AG09309 (cell line): ENCODE results near the gene ZNF574.

ENCODE experiments used
- DNase-seq: peaks from one replicate; pipeline ENCODE4 v3.0.0-alpha.2; 2010; ENCODE audit warnings: low read depth
- H3K4me3 ChIP-seq: 2 replicates; pipeline ENCODE4 v1.5.1; 2011; ENCODE audit warnings: mild to moderate bottlenecking, low read depth, low read length, moderate library complexity; ENCODE audit not compliant: control insufficient read depth
- TF ChIP-seq, protein P1 (sequence below): IDR thresholded peaks from 2 replicates; pipeline ENCODE4 v1.5.1; 2011; ENCODE audit warnings: mild to moderate bottlenecking, low read depth, low read length, inconsistent platforms; ENCODE audit not compliant: insufficient read depth, control insufficient read depth; ENCODE audit errors: missing control alignments

The ZNF574 gene

DNA sequence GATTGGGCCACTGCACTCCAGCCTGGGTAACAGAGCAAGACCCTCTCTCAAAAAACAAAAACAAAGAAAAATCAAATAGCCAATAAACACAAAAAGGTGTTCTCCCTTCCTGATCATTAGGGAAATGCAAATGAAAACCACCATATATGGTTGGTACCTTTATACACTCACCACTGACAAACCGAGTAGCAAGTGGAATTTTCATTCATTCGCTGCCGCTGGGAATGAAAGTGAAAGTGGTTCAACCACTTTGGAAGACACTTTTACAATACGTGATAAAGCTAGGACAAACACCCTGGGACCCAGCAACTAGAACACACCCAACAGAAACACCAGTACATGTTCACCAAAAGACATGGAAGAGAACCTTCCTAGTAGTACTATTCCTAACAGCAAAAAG, 27.0 kb upstream of the ZNF574 start:
- TF ChIP-seq, protein P1, sequence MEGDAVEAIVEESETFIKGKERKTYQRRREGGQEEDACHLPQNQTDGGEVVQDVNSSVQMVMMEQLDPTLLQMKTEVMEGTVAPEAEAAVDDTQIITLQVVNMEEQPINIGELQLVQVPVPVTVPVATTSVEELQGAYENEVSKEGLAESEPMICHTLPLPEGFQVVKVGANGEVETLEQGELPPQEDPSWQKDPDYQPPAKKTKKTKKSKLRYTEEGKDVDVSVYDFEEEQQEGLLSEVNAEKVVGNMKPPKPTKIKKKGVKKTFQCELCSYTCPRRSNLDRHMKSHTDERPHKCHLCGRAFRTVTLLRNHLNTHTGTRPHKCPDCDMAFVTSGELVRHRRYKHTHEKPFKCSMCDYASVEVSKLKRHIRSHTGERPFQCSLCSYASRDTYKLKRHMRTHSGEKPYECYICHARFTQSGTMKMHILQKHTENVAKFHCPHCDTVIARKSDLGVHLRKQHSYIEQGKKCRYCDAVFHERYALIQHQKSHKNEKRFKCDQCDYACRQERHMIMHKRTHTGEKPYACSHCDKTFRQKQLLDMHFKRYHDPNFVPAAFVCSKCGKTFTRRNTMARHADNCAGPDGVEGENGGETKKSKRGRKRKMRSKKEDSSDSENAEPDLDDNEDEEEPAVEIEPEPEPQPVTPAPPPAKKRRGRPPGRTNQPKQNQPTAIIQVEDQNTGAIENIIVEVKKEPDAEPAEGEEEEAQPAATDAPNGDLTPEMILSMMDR: no peak
- DNase-seq: no peak
- H3K4me3 ChIP-seq: no peak overlapping the region

DNA sequence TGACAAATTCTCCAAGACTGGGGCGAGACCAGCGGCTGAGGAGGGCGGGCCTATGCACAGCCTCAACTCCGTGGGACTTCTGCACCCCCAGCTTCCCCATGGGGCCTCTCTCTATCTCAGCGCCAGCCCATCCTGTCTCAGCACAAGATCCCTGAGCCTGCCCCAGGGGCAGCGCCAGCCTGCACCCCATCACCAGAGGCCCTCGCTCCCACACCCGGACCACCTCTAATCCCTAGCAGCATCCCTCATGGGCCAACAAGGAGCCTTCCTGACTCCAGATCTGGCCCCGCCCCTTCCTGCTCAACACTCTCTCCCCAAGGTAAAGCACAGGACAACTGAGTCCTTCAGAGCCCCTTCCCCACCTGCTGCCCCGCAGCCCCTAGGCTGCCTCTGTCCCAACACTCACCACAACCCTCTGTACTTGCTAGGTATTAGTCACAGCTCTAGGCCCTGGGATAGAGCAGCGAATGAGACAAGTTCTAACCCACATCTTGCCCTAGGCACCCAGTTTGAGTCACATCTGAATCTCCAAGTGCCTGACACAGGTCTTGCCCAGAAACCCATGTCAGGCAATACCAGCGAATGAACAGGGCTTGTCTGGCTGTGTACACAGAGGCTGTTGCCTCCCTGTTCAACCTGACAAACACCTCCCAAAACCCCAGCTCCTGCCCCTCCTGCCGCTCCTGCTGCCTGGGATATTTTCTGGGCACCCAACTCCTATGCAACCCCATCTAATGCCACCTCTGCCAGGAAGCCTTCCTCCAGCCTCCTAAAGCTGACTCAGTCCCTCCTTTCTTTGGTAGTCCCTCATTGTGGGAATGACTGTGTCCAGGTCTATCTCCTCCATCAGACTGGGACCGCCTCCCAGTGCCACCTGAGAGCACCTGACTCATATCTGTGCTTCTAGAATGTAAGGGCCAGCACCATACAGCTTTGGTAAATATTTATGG, 24.5 kb upstream of the ZNF574 start:
- TF ChIP-seq, protein P1: no peak
- no peak overlapping the region for H3K4me3 ChIP-seq
- DNase-seq: no peak

DNA sequence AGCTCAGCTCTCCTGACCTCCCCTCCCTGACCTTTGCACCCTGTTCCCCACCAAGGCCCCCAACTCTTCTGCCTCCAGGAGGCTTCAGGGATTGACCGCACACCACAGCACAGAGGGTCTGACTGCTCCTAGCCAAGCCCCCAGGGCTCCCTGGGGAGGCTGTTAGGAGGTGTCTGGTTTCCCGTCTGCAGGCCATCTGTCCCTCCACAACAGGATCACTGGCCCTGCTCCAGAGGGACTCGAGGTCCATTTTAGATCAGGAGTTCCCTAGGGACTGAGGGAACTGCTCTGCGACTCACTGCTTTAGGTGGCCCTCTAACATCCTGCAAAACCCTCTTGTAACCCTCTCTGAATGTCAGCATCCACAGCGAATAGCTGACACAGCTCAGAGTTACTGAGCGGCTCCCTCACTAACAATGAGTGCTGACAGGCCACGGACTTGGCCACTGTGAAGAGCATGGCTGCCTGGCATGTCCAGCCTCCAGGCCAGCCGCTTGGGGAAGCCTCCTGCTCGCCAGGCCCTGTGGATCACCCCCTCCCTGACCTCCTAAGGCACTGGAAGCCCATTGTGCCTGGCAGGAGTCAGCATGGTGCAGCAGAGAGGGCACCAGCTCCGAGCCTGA, 23.6 kb upstream of the ZNF574 start:
- TF ChIP-seq, protein P1: no peak
- DNase-seq: no peak
- no peak overlapping the region for H3K4me3 ChIP-seq

DNA sequence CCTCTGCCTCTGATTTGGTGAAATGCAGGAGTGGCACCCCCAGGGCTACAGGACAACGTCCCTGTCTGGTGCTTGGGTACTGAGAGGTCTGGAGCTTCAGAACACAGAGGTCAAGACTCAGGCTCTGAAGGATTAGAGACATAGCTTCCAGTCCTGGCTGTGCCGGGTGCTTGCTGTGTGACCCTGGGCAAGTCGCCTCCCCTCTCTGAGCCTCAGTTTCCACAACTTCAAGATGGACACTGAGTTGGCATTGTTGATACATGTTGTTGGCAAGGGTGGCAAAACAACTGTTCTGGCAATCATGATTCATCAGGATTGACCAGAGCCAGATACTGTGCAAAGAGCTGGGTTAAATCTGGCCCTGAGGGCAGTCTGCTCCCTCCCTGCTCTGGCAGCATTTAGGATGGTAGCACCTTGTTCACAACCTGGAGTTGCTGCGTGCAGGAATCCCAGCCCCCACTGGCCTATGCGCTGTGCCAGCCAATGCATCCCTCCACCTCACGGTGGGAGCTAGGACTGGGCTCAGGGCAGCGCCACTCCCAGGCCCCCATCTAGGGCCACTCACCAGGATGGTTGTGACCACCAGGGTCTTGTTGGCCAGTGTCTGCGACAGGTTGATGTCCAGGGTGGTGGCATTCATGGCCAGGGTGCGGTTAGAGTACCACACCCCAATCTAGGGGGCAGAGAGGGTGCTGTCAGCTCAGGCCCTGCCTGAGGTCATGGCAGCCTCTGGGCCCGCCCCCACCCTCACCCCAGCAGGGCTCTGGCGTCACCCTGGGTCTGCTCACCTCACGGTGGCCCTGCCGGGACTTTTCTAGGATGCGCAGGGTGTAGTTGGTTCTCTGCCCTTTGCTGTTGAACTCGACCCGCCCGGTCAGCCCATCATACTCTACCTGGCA, 22.7 kb upstream of the ZNF574 start:
- TF ChIP-seq, protein P1: no peak
- DNase-seq: no peak
- H3K4me3 ChIP-seq: no peak overlapping the region

DNA sequence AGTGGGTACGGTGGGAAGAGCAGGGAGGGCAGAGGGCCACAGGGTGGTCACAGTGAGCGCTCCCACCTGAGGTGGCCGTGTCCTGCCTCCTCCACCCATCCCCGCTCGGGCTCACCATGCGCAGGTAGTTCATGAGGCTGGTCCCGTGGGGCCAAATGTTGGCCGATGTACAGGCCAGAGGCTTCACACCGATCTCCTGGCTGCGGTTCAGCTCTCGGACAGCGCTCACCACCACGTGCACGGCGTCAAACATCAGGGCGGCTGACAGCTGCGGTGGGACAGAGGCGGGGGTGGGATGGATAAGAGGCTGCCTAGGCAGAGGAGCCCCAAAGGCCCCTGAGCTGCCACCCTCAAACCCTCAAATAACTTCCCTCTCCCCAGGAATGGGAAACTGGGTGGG, 21.8 kb upstream of the ZNF574 start:
- TF ChIP-seq, protein P1: no peak
- DNase-seq: no peak
- H3K4me3 ChIP-seq: no peak overlapping the region

DNA sequence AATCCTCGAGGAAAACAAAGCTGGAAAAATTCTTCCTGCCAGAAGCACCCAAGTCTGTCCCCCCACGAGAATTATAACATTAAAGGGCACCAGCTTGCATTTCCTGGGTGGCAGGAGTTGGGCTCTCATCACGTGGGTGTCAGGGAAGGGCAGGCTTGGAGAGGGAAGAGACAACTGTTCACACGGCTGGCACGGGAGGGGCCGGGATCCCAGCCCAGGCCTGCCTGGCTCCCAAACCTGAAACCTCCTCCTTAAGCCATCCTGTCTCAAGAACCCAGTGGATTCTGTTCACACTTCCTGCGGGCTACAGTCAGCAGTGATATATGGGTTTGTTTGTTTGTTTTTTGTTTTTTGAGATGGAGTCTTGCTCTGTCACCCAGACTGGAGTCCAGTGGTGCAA, 18.1 kb upstream of the ZNF574 start:
- no peak overlapping the region for H3K4me3 ChIP-seq
- no peak for DNase-seq
- TF ChIP-seq, protein P1: no peak
